NCI-H748 treated with DMSO at 0.1 percent for 48 hours (cell line): ENCODE measurements around the gene AKAP12.

ENCODE experiments used
- DNase-seq: peaks from one replicate; lab custom pipeline; 2025; lab: John Stamatoyannopoulos, UW

Gene AKAP12

GRCh38 chr6:151239603-151240035 lies at the start of gene AKAP12:
AKAP12 (plus strand) TSS chr6:151239967; CDS start chr6:151240563, 596 bp downstream.
- no peak for DNase-seq

- peak; percentile 4 for DNase-seq
Observed at GRCh38 chr6:151191527-151191926, 48.2 kb upstream of the AKAP12 start.

- DNase-seq = no peak
Observed at GRCh38 chr6:151196555-151196954, 43.2 kb upstream of the AKAP12 start.

- DNase-seq = no peak
Observed at GRCh38 chr6:151197556-151197955, 42.2 kb upstream of the AKAP12 start.

GRCh38 chr6:151199991-151200390 lies 39.8 kb upstream of the AKAP12 start:
- no peak for DNase-seq

- no peak for DNase-seq
Observed at GRCh38 chr6:151205721-151206600, 33.8 kb upstream of the AKAP12 start.

GRCh38 chr6:151207674-151208073 lies 32.1 kb upstream of the AKAP12 start:
- no peak for DNase-seq

GRCh38 chr6:151209071-151209831 lies 30.5 kb upstream of the AKAP12 start:
- DNase-seq = peak; percentile 53

GRCh38 chr6:151211075-151211474 lies 28.7 kb upstream of the AKAP12 start:
- no peak for DNase-seq

GRCh38 chr6:151213352-151213751 lies 26.4 kb upstream of the AKAP12 start:
- no peak for DNase-seq

GRCh38 chr6:151215999-151216398 lies 23.8 kb upstream of the AKAP12 start:
- DNase-seq = no peak

GRCh38 chr6:151216804-151217203 lies 23.0 kb upstream of the AKAP12 start:
- no peak for DNase-seq

GRCh38 chr6:151219192-151219591 lies 20.6 kb upstream of the AKAP12 start:
- no peak for DNase-seq

- no peak for DNase-seq
Observed at GRCh38 chr6:151224076-151224475, 15.7 kb upstream of the AKAP12 start.

GRCh38 chr6:151225919-151226318 lies 13.8 kb upstream of the AKAP12 start:
- no peak for DNase-seq

GRCh38 chr6:151228788-151229400 lies 10.9 kb upstream of the AKAP12 start:
- DNase-seq = no peak

GRCh38 chr6:151229401-151230276 lies 10.1 kb upstream of the AKAP12 start:
- no peak for DNase-seq

GRCh38 chr6:151230277-151230577 lies 9.5 kb upstream of the AKAP12 start:
- DNase-seq = no peak

GRCh38 chr6:151232899-151233298 lies 6.9 kb upstream of the AKAP12 start:
- no peak for DNase-seq

GRCh38 chr6:151233731-151234130 lies 6.0 kb upstream of the AKAP12 start:
- DNase-seq = no peak

GRCh38 chr6:151236668-151237401 lies 2.9 kb upstream of the AKAP12 start:
- no peak for DNase-seq
